Measurements from ENCODE around the gene TEX2. TPM values are rescaled to one million over a fixed set of nuclear protein-coding genes. Genes with fewer than 3 reads are reported as not detected.

Gene TEX2
- total RNA-seq, 1 donor from 2014 or later = 41.3 TPM

GRCh38 chr17:64230791-64231408, 32.2 kb downstream of the TEX2 start:
- no peaks in the 10 kb centered on the region for H3K27me3 ChIP-seq (ENCODE audit: low read depth)
- intact Hi-C loops (cut with DNase I) = no loop called here
- H3K9me3 ChIP-seq = no peaks in the 10 kb centered on the region
- DNase-seq (no peak), ATAC-seq (peak; percentile 65 to 89)
- TF ChIP-seq CTCF (IDR thresholded peaks at IDR 0.05) = no peak
- no peaks in the 10 kb centered on the region for H3K36me3 ChIP-seq
- H3K4me1 ChIP-seq = peaks cover 22% of the 10 kb centered on the region
- H3K4me3 ChIP-seq = no peak overlapping the region
- peak overlapping the region; percentile 56 for H3K27ac ChIP-seq

GRCh38 chr17:64229815-64230728, 33.0 kb downstream of the TEX2 start:
- Histone ChIP-seq H3K27me3 (ENCODE audit: low read depth) (no peaks in the 10 kb centered on the region), H3K4me3 (no peak overlapping the region), H3K4me1 (peaks cover 22% of the 10 kb centered on the region), H3K27ac (peak overlapping the region; percentile 56), H3K9me3 (no peaks in the 10 kb centered on the region), H3K36me3 (no peaks in the 10 kb centered on the region)
- no peak for DNase-seq
- peak in 1 of 2 donors; percentile 17 for ATAC-seq
- no peak for TF ChIP-seq CTCF (IDR thresholded peaks at IDR 0.05)
- intact Hi-C loops (cut with DNase I) = no loop called here

GRCh38 chr17:64226132-64226531, 36.9 kb downstream of the TEX2 start:
- intact Hi-C loops (cut with DNase I) = no loop called here
- Histone ChIP-seq H3K27me3 (ENCODE audit: low read depth) (no peaks in the 10 kb centered on the region), H3K4me1 (peaks cover 13% of the 10 kb centered on the region), H3K27ac (no peak overlapping the region), H3K9me3 (no peaks in the 10 kb centered on the region), H3K36me3 (no peaks in the 10 kb centered on the region), H3K4me3 (no peak overlapping the region)
- DNase-seq = no peak
- TF ChIP-seq CTCF (IDR thresholded peaks at IDR 0.05) = no peak
- no peak for ATAC-seq

- H3K27me3 ChIP-seq (ENCODE audit: low read depth) = no peaks in the 10 kb centered on the region
- no peak for ATAC-seq
- H3K36me3 ChIP-seq = no peaks in the 10 kb centered on the region
- H3K9me3 ChIP-seq = no peaks in the 10 kb centered on the region
- H3K4me1 ChIP-seq = peaks cover 6% of the 10 kb centered on the region
- intact Hi-C loops (cut with DNase I) = no loop called here
- no peak for TF ChIP-seq CTCF (IDR thresholded peaks at IDR 0.05)
- no peak overlapping the region for H3K27ac ChIP-seq
- no peak overlapping the region for H3K4me3 ChIP-seq
- no peak for DNase-seq
Observed at GRCh38 chr17:64225410-64225809, 37.6 kb downstream of the TEX2 start.

- H3K27ac ChIP-seq = no peak overlapping the region
- H3K9me3 ChIP-seq = no peaks in the 10 kb centered on the region
- intact Hi-C loops (cut with DNase I) = no loop called here
- H3K4me3 ChIP-seq = no peak overlapping the region
- no peaks in the 10 kb centered on the region for H3K27me3 ChIP-seq (ENCODE audit: low read depth)
- ATAC-seq (no peak), DNase-seq (no peak)
- H3K4me1 ChIP-seq = peaks cover 6% of the 10 kb centered on the region
- TF ChIP-seq CTCF (IDR thresholded peaks at IDR 0.05) = no peak
- H3K36me3 ChIP-seq = no peaks in the 10 kb centered on the region
Observed at GRCh38 chr17:64223931-64224629, 39.0 kb downstream of the TEX2 start.

All from lower lobe of right lung (tissue), 2 donors.